Stimulated activated CD4-positive, alpha-beta T cell treated with anti-CD3 and anti-CD28 coated beads, Interleukin-4, amount 100 ng/mL, for 24 hours (primary cell): ENCODE measurements around the gene RRP15.

Experiments
- DNase-seq: peaks from one replicate; pipeline ENCODE4 v3.0.0-alpha.2; 2020

The RRP15 gene

DNA sequence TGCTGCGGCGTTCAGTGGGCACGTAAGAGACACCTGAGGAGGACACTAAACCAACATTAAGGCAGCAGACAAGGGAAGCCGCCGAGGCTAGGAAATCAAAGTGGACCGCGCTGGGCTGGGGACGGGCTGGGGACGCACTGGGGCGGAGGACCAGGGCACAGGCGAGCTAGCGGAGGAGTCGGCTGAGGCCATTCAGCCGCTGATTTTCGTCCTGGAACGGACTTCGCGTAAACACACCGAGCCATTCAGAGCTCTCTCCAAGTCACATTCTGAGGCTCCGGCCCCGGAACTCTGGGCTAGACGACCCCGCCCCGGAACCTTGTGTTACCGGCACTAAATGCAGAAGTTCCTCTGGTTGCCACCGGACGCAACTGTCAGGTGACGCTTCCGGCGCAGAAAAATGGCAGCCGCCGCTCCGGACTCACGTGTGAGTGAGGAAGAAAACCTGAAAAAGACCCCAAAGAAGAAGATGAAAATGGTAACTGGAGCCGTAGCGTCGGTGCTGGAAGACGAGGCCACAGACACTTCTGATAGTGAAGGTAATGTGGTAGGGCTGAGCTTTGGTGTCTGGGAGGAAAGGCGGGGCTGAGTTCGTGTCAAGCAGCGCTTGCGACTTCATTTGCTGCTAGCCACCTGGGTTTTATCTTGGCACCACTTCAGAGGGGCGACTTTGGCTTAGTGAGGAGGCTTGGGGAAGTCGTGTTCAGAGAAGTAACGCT, at the start of gene RRP15:
Gene RRP15, plus strand, starts transcription at position 377 of the 719 bp plus-strand sequence. Its CDS starts 24 bp downstream, at position 401.
- peak; percentile 89 for DNase-seq

- no peak for DNase-seq
These were observed 42.9 kb upstream of the RRP15 start for GRCh38 chr1:218242171-218242570.

DNA sequence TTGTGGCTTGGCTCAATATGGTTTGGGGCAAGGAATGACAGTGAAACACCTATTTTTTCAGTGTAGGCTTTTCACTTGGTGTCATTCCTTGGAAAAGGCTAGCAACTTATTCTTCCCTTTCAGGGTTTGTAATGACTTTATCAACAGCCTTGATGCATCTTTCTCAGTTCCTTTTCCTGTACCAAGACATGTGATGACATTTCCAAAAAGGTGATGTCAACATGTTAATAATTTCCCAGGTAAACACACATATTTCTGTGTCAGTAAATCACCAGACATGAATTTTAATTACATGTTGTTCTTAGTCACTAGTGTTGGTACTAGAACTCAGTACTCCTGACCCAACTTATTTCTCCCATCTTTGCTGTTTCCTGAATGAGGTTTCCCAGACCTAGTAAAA, 37.8 kb upstream of the RRP15 start:
- no peak for DNase-seq

- DNase-seq = no peak
These were observed 35.6 kb upstream of the RRP15 start for GRCh38 chr1:218249338-218250140.

GRCh38 chr1:218250492-218250891, 34.6 kb upstream of the RRP15 start:
- no peak for DNase-seq

DNA sequence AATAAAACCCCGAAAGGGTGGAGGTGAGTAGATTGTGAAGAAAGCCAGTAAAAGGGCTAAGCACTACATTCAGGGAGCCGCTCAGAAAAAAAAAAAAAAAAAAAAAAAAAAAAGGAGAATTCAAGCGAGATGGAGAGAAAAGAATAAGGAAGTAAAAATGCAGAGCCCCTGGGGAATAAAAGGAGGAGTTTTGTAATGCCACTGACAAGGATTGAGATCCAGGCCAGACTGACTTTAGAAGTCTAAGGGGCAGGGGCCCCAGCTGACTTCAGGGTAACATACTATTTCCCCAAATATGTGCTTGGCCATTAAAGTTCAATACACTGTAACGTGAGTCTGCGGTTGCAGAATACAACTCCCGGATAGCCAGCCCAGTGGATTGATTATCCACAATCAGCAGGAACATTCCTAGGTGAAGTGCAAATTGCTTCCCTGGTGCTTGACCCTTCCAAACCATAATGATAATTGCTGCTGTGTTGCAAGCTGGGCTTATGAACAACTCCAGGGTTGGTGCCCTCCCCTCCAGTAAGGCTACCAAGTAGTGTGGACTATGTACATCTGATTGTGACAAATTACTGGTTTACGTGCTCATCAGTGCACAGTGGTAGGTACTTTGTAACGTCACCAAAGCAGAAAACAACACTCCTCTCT, 30.7 kb upstream of the RRP15 start:
- DNase-seq = no peak

DNA sequence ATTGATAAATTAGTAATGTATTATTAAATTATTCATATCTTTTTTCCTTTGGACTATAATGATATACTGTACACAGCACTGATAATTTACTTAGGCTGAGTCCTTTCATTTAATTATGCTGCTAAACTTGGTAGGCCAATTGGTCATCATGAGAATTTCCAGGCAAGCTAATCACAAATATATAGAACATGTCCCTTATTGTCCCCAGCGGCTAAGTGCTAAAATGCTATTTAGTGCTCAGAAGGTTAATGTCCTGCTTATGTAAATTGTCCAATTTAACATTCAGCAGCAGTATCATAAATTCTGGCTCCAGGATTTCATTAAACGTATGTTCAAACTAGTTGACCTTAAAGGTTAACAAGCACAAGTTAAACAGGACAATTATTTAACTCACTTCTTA, 30.0 kb upstream of the RRP15 start:
- DNase-seq = no peak

- DNase-seq = no peak
These were observed 27.7 kb upstream of the RRP15 start for GRCh38 chr1:218257371-218257770.

DNA sequence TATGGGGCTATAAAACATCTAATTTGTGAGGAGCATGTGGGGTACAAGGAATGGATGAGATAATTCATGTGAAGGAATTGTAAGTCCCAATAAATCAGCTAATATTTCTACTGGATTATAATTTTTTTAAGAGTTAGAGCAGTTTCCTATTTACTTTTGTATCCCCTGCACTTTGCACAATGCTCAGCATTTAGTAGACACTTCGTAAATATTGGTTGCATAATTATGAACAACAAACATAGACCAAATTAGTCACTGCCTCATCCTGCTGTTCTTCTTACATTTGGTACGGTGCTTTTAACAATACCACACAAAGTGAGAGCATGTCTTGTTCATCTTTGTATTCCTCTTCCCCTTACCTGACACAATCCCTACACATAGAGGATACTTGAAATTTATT, 27.1 kb upstream of the RRP15 start:
- no peak for DNase-seq

GRCh38 chr1:218259339-218259738, 25.8 kb upstream of the RRP15 start:
- DNase-seq = no peak

DNA sequence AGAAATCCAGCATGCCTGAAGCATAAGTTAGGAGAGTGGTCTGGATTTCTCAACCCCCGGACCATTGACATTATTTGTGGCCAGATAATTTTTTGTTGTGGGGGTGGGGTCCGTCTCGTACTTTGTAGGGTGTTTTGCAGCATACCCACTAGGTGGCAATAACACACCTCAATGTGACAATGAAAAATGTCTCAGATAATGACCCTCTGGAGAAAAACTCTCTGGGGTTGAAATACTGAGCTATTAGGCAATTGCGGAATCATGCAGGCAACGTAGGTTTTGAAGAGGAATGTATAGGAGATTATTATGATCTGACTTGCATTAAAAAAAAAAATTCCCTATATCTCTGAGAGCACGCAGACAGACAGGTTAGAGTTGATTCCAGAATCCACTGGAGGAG, 25.3 kb upstream of the RRP15 start:
- DNase-seq = no peak

GRCh38 chr1:218262259-218262658, 22.8 kb upstream of the RRP15 start:
- no peak for DNase-seq

DNA sequence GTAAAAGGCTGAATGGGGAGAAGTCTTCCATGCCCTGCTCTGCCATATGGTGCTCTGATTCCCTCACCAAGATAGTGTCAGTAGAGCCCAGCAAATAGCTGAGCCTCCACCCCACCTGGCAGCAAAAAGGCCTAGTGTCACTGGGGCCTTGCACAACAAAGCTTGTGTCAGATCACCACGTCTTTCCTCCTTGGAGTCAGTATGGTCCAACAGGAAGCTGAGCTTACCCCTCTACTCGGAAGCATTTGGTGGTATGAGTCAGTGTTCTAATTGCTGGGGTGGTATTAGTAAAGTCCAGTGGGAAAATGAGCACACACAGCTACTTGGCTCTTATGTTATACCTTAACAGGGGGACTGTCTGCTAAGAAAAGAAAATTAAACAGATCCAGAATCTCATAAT, 18.7 kb upstream of the RRP15 start:
- DNase-seq = no peak

GRCh38 chr1:218272366-218272765, 12.7 kb upstream of the RRP15 start:
- DNase-seq = no peak

DNA sequence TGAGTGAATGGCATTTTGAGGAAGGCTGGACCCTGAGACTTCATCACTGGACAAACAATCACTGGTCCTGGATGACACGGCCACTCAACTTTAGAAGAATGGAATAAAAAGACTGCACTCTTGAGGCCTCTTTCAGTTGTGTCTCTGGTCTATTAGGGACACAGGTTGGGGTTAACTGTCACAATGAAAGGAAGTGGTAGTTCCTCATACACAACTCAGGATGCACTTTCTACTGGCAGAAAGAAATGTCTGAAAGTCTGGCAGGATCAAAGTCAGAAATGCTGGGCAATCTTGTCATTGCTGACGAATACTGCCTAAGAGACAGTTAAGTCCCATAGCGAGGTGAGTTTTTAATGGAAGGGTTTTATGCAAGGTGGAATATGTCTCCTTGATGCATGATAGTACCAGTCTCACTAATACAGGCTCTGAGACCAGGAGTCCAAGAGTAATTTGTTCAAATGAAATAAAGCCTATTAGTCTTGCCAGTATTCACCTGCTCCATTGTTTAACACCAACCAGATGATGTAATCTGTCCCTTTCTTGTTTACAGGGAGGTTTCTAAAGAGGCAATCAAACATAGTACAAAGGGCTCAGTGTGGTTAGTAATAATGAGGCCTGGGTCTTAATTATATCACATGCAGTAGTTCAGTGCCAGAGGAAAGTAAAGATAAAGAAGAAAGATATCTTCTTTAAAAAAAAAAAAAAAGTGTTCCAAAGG, 11.2 kb upstream of the RRP15 start:
- no peak for DNase-seq

DNA sequence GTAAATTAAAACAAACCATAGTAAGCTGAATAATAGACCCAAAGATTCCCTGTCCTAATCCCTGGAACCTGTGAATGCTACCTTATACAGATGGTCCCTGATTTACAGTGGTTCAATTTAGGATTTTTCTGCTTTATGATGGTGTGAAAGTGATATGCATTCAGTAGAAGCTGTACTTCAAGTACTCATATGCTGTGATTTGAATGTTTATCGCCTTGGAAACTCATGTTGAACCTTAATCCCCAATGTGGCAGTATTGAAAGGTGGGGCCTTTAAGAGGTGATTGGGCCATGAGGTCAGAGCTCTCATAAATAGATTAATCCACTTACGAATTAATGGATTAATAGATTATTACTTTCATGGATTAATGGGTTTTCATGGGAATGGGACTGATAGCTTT, 10.6 kb upstream of the RRP15 start:
- no peak for DNase-seq

DNA sequence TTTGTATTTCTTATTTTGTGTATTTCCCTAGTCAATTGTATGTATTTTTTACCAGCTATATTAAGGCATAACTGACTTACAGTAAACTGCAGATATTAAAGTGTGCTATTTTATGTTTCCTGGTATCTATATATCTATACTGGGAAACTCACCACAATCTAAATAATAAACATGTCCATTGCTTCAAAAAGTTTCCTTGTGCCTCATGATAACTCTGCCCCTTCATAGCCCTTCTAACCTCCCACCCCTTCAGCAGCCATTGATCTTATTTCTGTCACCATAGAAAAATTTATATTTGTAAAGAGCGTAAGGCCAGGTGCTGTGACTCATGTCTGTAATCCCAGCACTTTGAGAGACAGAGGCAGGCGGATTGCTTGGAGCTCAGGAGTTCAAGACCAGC, 9.3 kb upstream of the RRP15 start:
- DNase-seq = no peak

GRCh38 chr1:218281285-218281684, 3.8 kb upstream of the RRP15 start:
- DNase-seq = no peak

GRCh38 chr1:218284377-218284916, 646 bp upstream of the RRP15 start:
- DNase-seq = no peak

DNA sequence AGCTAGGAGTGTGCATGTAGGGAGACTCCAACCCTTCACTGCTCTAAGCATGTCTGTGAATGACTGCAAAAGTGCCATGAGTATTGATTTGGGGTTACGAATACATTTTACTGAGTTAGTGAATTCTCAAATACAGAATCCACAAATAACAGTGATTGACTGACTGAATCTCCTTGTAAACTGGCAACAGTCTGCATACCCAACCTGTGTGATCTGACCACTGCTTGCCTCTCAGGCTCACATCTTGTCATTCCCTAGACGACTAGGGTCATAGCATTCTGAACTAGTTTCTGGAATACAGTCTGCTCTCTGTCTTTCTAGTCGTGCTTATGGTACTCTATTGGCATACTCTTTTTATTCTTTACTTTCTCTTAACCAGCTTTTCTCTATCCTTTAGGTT, 7.4 kb downstream of the RRP15 start:
- no peak for DNase-seq

DNA sequence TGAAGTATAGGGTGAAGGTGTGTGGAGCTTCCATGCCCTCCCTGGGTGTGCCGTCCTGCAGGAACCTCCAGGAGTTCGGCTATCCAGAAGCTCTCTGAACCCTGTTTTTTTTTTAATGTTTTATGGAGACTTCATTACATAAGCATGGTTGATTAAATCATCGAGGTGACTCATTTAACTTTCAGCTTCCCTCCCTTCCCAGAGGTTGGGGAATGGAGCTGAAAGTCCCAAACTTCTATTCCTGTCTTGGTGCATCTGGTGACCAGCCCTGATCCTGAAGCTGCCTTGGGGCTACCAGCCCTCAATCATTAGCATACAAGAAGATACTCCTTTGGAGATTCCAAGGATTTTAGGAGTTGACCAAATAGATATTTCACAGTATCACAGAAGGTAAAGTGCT, 9.5 kb downstream of the RRP15 start:
- DNase-seq = no peak

GRCh38 chr1:218296162-218296561, 11.1 kb downstream of the RRP15 start:
- DNase-seq = no peak

- no peak for DNase-seq
These were observed 12.4 kb downstream of the RRP15 start for GRCh38 chr1:218297461-218297860.
